ENCODE measurements around the gene SSR4. TPM values are rescaled to one million over a fixed set of nuclear protein-coding genes. Genes with fewer than 3 reads are reported as not detected.

The SSR4 gene
- total RNA-seq, 1 donor from 2014 or later: 128 TPM

- no peak for DNase-seq (ENCODE audit: low read depth)
- no peak for TF ChIP-seq CTCF (conservative IDR thresholded peaks at IDR 0.05; ENCODE audit: low read depth, low read length)
- no peak overlapping the region for H3K4me3 ChIP-seq (ENCODE audit: low read depth, low read length)
Observed at GRCh38 chrX:153778684-153779101, 15.8 kb upstream of the SSR4 start.

- DNase-seq (ENCODE audit: low read depth): no peak
- H3K4me3 ChIP-seq (ENCODE audit: low read depth, low read length): no peak overlapping the region
- no peak for TF ChIP-seq CTCF (conservative IDR thresholded peaks at IDR 0.05; ENCODE audit: low read depth, low read length)
Observed at GRCh38 chrX:153779891-153780677, 14.4 kb upstream of the SSR4 start.

GRCh38 chrX:153780678-153781427, 13.6 kb upstream of the SSR4 start, which contains the start of gene SRPK3:
TSS of gene SRPK3 (plus strand) at chrX:153781041. CDS start at chrX:153781087, 46 bp downstream.
- H3K4me3 ChIP-seq (ENCODE audit: low read depth, low read length): no peak within 1 kb of the TSS
- TF ChIP-seq CTCF (conservative IDR thresholded peaks at IDR 0.05; ENCODE audit: low read depth, low read length): no peak
- DNase-seq (ENCODE audit: low read depth): no peak

- no peak for DNase-seq (ENCODE audit: low read depth)
Observed at GRCh38 chrX:153781428-153782047, 12.9 kb upstream of the SSR4 start.

GRCh38 chrX:153782313-153782712, 12.2 kb upstream of the SSR4 start:
- H3K4me3 ChIP-seq (ENCODE audit: low read depth, low read length): no peak overlapping the region
- no peak for DNase-seq (ENCODE audit: low read depth)
- no peak for TF ChIP-seq CTCF (conservative IDR thresholded peaks at IDR 0.05; ENCODE audit: low read depth, low read length)

More at GRCh38 chrX:153781428-153782047, 12.9 kb upstream of the SSR4 start:
- TF ChIP-seq CTCF (conservative IDR thresholded peaks at IDR 0.05; ENCODE audit: low read depth, low read length): no peak
- no peak overlapping the region for H3K4me3 ChIP-seq (ENCODE audit: low read depth, low read length)

- no peak for TF ChIP-seq CTCF (conservative IDR thresholded peaks at IDR 0.05; ENCODE audit: low read depth, low read length)
- no peak overlapping the region for H3K4me3 ChIP-seq (ENCODE audit: low read depth, low read length)
- DNase-seq (ENCODE audit: low read depth): no peak
Observed at GRCh38 chrX:153782871-153783270, 11.6 kb upstream of the SSR4 start.
